ENCODE results near the gene TGM5. TPM values are rescaled to one million over a fixed set of nuclear protein-coding genes. Genes with fewer than 3 reads are reported as not detected.

TGM5 gene
- total and polyA plus RNA-seq, 2 donors (not counting 3 experiments of a cell fraction or from before 2014, with no cell fraction given), result not detected

DNA sequence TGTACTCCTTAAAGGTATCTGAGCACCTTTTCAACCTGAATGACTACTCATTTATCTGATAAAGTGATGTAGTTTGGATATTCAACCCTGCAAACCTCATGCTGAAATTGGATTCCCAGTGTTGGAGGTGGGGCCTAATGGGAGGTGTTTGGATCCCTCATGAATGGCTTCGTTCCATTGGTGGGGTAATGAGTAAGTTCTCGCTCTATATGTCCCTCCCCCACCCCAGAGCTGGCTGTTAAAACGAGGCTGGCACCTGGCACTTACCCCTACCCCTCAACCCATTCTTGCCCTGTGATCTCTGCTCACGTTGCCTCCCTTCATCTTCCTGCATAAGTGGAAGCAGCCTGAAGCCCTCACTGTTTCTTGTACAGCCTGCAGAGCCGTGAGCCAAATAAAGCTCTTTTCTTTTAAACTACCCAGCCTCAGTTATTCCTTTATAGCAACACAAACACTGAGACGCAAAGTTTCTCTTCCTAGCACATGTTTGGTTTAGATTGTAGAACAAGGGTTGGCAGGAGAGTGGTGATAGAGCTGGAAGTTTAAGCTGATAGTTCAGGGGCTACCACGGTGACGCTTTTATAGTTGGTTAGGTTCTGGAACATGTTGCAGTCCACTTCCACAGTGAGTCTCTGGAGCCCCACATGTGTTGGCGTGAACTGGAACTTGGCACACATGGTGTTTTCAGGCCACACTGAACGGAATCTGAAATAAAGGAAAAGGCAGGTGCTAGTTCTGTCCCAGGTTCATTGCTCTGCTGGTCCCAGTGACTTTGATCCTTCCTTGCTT is 69.8 kb downstream of the TGM5 start:
- Histone ChIP-seq H3K4me3 (replicated peaks in 1 of 3; ENCODE audit: insufficient read depth in 1 of 3, low read depth in 1 of 3, low read length in 3 of 3) (no peak overlapping the region), H3K36me3 (ENCODE audit: control insufficient read depth in 2 of 2, extremely low read depth in 1 of 2, insufficient read depth in 2 of 2, low read length in 2 of 2) (peaks cover 3 to 6% of the 10 kb centered on the region in 2 experiments), H3K27ac (ENCODE audit: insufficient read depth, low read depth, low read length) (no peak overlapping the region), H3K79me2 (ENCODE audit: control insufficient read depth, insufficient read depth, low read length) (no peaks in the 10 kb centered on the region), H3K9me1 (replicated peaks; ENCODE audit: control insufficient read depth, extremely low read depth, insufficient read depth, low read length) (no peaks in the 10 kb centered on the region), H2AFZ (ENCODE audit: low read depth, low read length) (no peak overlapping the region), H4K20me1 (replicated peaks; ENCODE audit: control insufficient read depth, extremely low read depth, insufficient read depth, low read length) (no peaks in the 10 kb centered on the region), H3K4me2 (ENCODE audit: insufficient read depth, low read length) (no peak overlapping the region), H3K27me3 (ENCODE audit: control insufficient read depth in 2 of 2, insufficient read depth in 2 of 2, low read length in 2 of 2) (no peaks in the 10 kb centered on the region), H3K9me3 (replicated peaks; ENCODE audit: control insufficient read depth, insufficient read depth, low read length) (no peaks in the 10 kb centered on the region), H3K4me1 (ENCODE audit: control insufficient read depth, extremely low read depth, insufficient read depth, low read length) (no peaks in the 10 kb centered on the region), H3K9ac (replicated peaks; ENCODE audit: extremely low read depth, insufficient read depth, low read length) (no peak overlapping the region)
- intact Hi-C loops (cut with micrococcal nuclease), result no loop called here
- ChIA-PET POLR2A (no interaction called here), CTCF (no interaction called here)
- dilution Hi-C loops (cut with MboI; ENCODE audit: extremely low pct_ligation_motif_present, low sequenced_read_pairs), result no loop called here
- TF ChIP-seq GATA2 (IDR thresholded peaks at IDR 0.05; ENCODE audit: insufficient read depth, insufficient read length, low read depth, low read length) (no peak), POLR2A (IDR thresholded peaks at IDR 0.05; ENCODE audit: low read depth, low read length) (no peak), POLR2AphosphoS5 (IDR thresholded peaks at IDR 0.05; ENCODE audit: insufficient read depth, low read depth, low read length) (no peak), MYC (IDR thresholded peaks at IDR 0.05; ENCODE audit: low read depth, low read length) (no peak), FOS (IDR thresholded peaks at IDR 0.05; ENCODE audit: borderline replicate concordance, insufficient read depth, low read length) (no peak), EZH2 (IDR thresholded peaks at IDR 0.05; ENCODE audit: borderline replicate concordance, low read depth, low read length, severe bottlenecking) (no peak), JUN (IDR thresholded peaks at IDR 0.05; ENCODE audit: borderline replicate concordance, insufficient read depth, insufficient read length, low read depth) (no peak)
- TF ChIP-seq, protein P1, sequence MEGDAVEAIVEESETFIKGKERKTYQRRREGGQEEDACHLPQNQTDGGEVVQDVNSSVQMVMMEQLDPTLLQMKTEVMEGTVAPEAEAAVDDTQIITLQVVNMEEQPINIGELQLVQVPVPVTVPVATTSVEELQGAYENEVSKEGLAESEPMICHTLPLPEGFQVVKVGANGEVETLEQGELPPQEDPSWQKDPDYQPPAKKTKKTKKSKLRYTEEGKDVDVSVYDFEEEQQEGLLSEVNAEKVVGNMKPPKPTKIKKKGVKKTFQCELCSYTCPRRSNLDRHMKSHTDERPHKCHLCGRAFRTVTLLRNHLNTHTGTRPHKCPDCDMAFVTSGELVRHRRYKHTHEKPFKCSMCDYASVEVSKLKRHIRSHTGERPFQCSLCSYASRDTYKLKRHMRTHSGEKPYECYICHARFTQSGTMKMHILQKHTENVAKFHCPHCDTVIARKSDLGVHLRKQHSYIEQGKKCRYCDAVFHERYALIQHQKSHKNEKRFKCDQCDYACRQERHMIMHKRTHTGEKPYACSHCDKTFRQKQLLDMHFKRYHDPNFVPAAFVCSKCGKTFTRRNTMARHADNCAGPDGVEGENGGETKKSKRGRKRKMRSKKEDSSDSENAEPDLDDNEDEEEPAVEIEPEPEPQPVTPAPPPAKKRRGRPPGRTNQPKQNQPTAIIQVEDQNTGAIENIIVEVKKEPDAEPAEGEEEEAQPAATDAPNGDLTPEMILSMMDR (IDR thresholded peaks at IDR 0.05; ENCODE audit: extremely low read depth in 1 of 2, insufficient read depth in 1 of 2, low read depth in 1 of 2, low read length in 2 of 2), result no peak
- TF ChIP-seq, protein P2, sequence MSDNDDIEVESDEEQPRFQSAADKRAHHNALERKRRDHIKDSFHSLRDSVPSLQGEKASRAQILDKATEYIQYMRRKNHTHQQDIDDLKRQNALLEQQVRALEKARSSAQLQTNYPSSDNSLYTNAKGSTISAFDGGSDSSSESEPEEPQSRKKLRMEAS (IDR thresholded peaks at IDR 0.05; ENCODE audit: insufficient read depth, insufficient read length), result no peak
- no TSS peak for BruUV-seq (replicated peaks)
- FAIRE-seq, result no peak
- DNase-seq (ENCODE audit: low read depth, low spot score), result no peak
